H1 (cell line): ENCODE results near the gene RPS6KB2.

Experiments
- ATF2 ChIP-seq: IDR thresholded peaks from 2 replicates; pipeline ENCODE4 v1.6.1; 2012; ENCODE audit warnings: low read length, inconsistent platforms
- CTCF ChIP-seq, 3 experiments: IDR thresholded peaks; 1 replicate in 2 of 3; 2 replicates in 1 of 3; pipeline versions ENCODE4 v1.5.1 to v1.6.1; 2011; ENCODE audit warnings: low read length in 3 of 3, mild to moderate bottlenecking in 3 of 3, inconsistent platforms in 2 of 3, low read depth in 1 of 3, moderate library complexity in 1 of 3; ENCODE audit not compliant: insufficient read depth in 1 of 3; ENCODE audit errors: control extremely low read depth in 1 of 3
- EP300 ChIP-seq, 2 experiments: IDR thresholded peaks; 1 replicate in 1 of 2; 2 replicates in 1 of 2; pipeline ENCODE4 v1.6.1; 2011 to 2012; ENCODE audit warnings: low read depth in 2 of 2, low read length in 2 of 2, mild to moderate bottlenecking in 2 of 2, borderline replicate concordance in 1 of 2, inconsistent platforms in 1 of 2, moderate library complexity in 1 of 2
- MAFK ChIP-seq: IDR thresholded peaks from 2 replicates; pipeline ENCODE4 v1.6.1; 2012; ENCODE audit warnings: low read depth, mild to moderate bottlenecking, improper control_type of control experiment, low read length
- POLR2AphosphoS5 ChIP-seq: IDR thresholded peaks from 2 replicates; pipeline ENCODE4 v1.6.1; 2011; ENCODE audit warnings: low read depth, low read length
- RAD21 ChIP-seq, 2 experiments: IDR thresholded peaks in 1 of 2; conservative IDR thresholded peaks in 1 of 2; 2 replicates each; pipeline ENCODE4 v1.6.1; 2011; ENCODE audit warnings: low read depth in 2 of 2, low read length in 2 of 2, improper control_type of control experiment in 1 of 2, inconsistent platforms in 1 of 2, mild to moderate bottlenecking in 1 of 2, moderate library complexity in 1 of 2
- USF2 ChIP-seq: IDR thresholded peaks from 2 replicates; pipeline ENCODE4 v1.6.1; 2011; ENCODE audit warnings: low read length, improper control_type of control experiment

GRCh38 chr11:67384851-67385366 lies 43.4 kb upstream of the RPS6KB2 start:
- TF ChIP-seq RAD21 (IDR thresholded peaks at IDR 0.05 in 1 of 2, conservative IDR thresholded peaks at IDR 0.05 in 1 of 2; ENCODE audit: low read depth in 2 of 2, low read length in 2 of 2) (no peak), ATF2 (no peak), POLR2AphosphoS5 (no peak), CTCF (IDR thresholded peaks at IDR 0.05; ENCODE audit: control extremely low read depth in 1 of 3, insufficient read depth in 1 of 3, low read depth in 1 of 3, low read length in 3 of 3) (no peak), MAFK (no peak), USF2 (no peak), EP300 (IDR thresholded peaks at IDR 0.05; ENCODE audit: borderline replicate concordance in 1 of 2, low read depth in 2 of 2, low read length in 2 of 2) (no peak)
